ENCODE data around the gene NUMBL.

The NUMBL gene

GRCh38 chr19:40695881-40696280 is 5.4 kb upstream of the NUMBL start:
- H3K4me3 ChIP-seq (ENCODE audit: low read length) = no peak overlapping the region
- DNase-seq (ENCODE audit: low read depth) = no peak
- TF ChIP-seq CTCF (conservative IDR thresholded peaks at IDR 0.05; ENCODE audit: low read depth, low read length) = no peak

- TF ChIP-seq CTCF (conservative IDR thresholded peaks at IDR 0.05; ENCODE audit: low read depth, low read length) = no peak
- no peak overlapping the region for H3K4me3 ChIP-seq (ENCODE audit: low read length)
- DNase-seq (ENCODE audit: low read depth) = no peak
These were observed 3.4 kb upstream of the NUMBL start for GRCh38 chr19:40693896-40694295.

- TF ChIP-seq CTCF (conservative IDR thresholded peaks at IDR 0.05; ENCODE audit: low read depth, low read length) = no peak
- H3K4me3 ChIP-seq (ENCODE audit: low read length) = no peak overlapping the region
- DNase-seq (ENCODE audit: low read depth) = no peak
These were observed 2.8 kb upstream of the NUMBL start for GRCh38 chr19:40693150-40693788.

GRCh38 chr19:40692212-40692551 is 1.7 kb upstream of the NUMBL start:
- no peak for DNase-seq (ENCODE audit: low read depth)
- TF ChIP-seq CTCF (conservative IDR thresholded peaks at IDR 0.05; ENCODE audit: low read depth, low read length) = no peak
- no peak overlapping the region for H3K4me3 ChIP-seq (ENCODE audit: low read length)

GRCh38 chr19:40691421-40692211 is 1.2 kb upstream of the NUMBL start:
- TF ChIP-seq CTCF (conservative IDR thresholded peaks at IDR 0.05; ENCODE audit: low read depth, low read length) = no peak
- H3K4me3 ChIP-seq (ENCODE audit: low read length) = no peak overlapping the region
- DNase-seq (ENCODE audit: low read depth) = no peak

- H3K4me3 ChIP-seq (ENCODE audit: low read length) = peak overlapping the region; percentile 49
These were observed 406 bp upstream of the NUMBL start for GRCh38 chr19:40690693-40691420.

More at GRCh38 chr19:40690693-40691420, 406 bp upstream of the NUMBL start:
- peak; percentile 57 for DNase-seq (ENCODE audit: low read depth)
- TF ChIP-seq CTCF (conservative IDR thresholded peaks at IDR 0.05; ENCODE audit: low read depth, low read length) = no peak
